Thyroid gland (tissue), 4 donors: Measurements from ENCODE around the gene NUP62CL. TPM values are rescaled to one million over a fixed set of nuclear protein-coding genes. Genes with fewer than 3 reads are reported as not detected.
A peak's percentile ranks its signal among the peaks of the same experiment; 100 is the strongest.

ENCODE experiments used
- DNase-seq, 2 donors: peaks; one replicate each; pipeline ENCODE4 v3.0.0-alpha.2; 2019
- H3K27ac ChIP-seq, 3 donors: fragments of 200-600 bp; sonication (generic); 1 replicate in 2 of 3; 2 replicates in 1 of 3; pipeline ENCODE4 v1.5.1; 2016 to 2019; ENCODE audit warnings: mild to moderate bottlenecking in 1 of 3, moderate library complexity in 1 of 3
- H3K27me3 ChIP-seq: fragments of 200-600 bp; sonication (generic); one replicate; pipeline ENCODE4 v1.5.1; 2019
- H3K36me3 ChIP-seq, 2 donors: fragments of 200-600 bp; sonication (generic); one replicate each; pipeline ENCODE4 v1.5.1; 2016 to 2019
- H3K4me1 ChIP-seq, 2 donors: fragments of 200-600 bp; sonication (generic); one replicate each; pipeline ENCODE4 v1.5.1; 2017 to 2019
- H3K4me3 ChIP-seq, 3 donors: fragments of 200-600 bp; sonication (generic); replicated peaks in 1 of 3; 1 replicate in 2 of 3; 2 replicates in 1 of 3; pipeline ENCODE4 v1.5.1; 2016; ENCODE audit warnings: mild to moderate bottlenecking in 1 of 3
- H3K9me3 ChIP-seq: fragments of 200-600 bp; sonication (generic); one replicate; pipeline ENCODE4 v1.5.1; 2017
- CTCF ChIP-seq, 6 experiments: fragments of 200-600 bp in 3 of 6; fragments of 450-650 bp in 3 of 6; sonication (generic) in 3 of 6; IDR thresholded peaks; one replicate each; pipeline ENCODE4 v1.5.1; 2016 to 2019; ENCODE audit warnings: antibody characterized with exemption in 6 of 6, mild to moderate bottlenecking in 2 of 6, inconsistent platforms in 1 of 6, moderate library complexity in 1 of 6
- POLR2A ChIP-seq, 2 donors: fragments of 450-650 bp; IDR thresholded peaks; one replicate each; pipeline ENCODE4 v1.6.1; 2017; ENCODE audit warnings: antibody characterized with exemption in 2 of 2, mild to moderate bottlenecking in 2 of 2, moderate library complexity in 1 of 2
- WGBS, 2 donors: methylation state at CpG; one replicate each; pipeline ENCODE4 v1.1.5; 2017; 5-methylcytosine and 5-hydroxymethylcytosine counted together
- intact Hi-C: fragments of 100-400 bp; cut with DNase I; formaldehyde crosslinking; loops from one replicate; pipeline ENCODE4 v1.15.1; 2023
- total RNA-seq, 4 donors: library from RNA; depleted of rRNA; stranded (reverse); fragments of >200 nt; gene quantifications; one replicate each; pipeline ENCODE4 v1.2.3, GENCODE V29; 2016

The NUP62CL gene
- total RNA-seq: 10 to 100 TPM; 10.6 to 16.1 (median 15.3) TPM

GRCh38 chrX:107205770-107206696, at the start of gene NUP62CL, which contains the start of gene DNAAF6:
Gene NUP62CL (minus strand): TSS chrX:107206433. CDS start chrX:107175146, 31,287 bp downstream.
Gene DNAAF6 (plus strand): TSS chrX:107206611. CDS start chrX:107212876, 6,265 bp downstream.
- Histone ChIP-seq H3K27me3 (peaks cover 6% of the 10 kb centered on the region), H3K9me3 (no peaks in the 10 kb centered on the region), H3K4me1 (no peaks in the 10 kb centered on the region), H3K4me3 (peak within 1 kb of the TSS in 2 of 3 donors; percentile 37 to 55), H3K27ac (peak within 1 kb of the TSS in 1 of 3 donors; percentile 31), H3K36me3 (no peaks in the 10 kb centered on the region)
- peak in 1 of 2 donors; percentile 46 for TF ChIP-seq POLR2A (IDR thresholded peaks at IDR 0.05)
- no peak for TF ChIP-seq CTCF (IDR thresholded peaks at IDR 0.05)
- DNase-seq: peak; percentile 84 to 86
- intact Hi-C loops: no loop called here
- 0 to 4% methylated on average over 17 to 38 of the region's 66 CpGs for WGBS, 2 donors

GRCh38 chrX:107228486-107228819, 22.2 kb upstream of the NUP62CL start:
- Histone ChIP-seq H3K27ac (peak overlapping the region in 1 of 3 donors; percentile 33), H3K4me3 (no peak overlapping the region), H3K9me3 (no peaks in the 10 kb centered on the region), H3K36me3 (no peaks in the 10 kb centered on the region), H3K4me1 (peaks cover 0 to 4% of the 10 kb centered on the region in 2 donors), H3K27me3 (no peaks in the 10 kb centered on the region)
- WGBS, 2 donors: 96 to 100% methylated on average over 2 of the region's 2 CpGs
- DNase-seq: no peak
- intact Hi-C loops: no loop called here
- TF ChIP-seq CTCF (IDR thresholded peaks at IDR 0.05) (no peak), POLR2A (IDR thresholded peaks at IDR 0.05) (no peak)

GRCh38 chrX:107227780-107228485, 21.7 kb upstream of the NUP62CL start:
- intact Hi-C loops: no loop called here
- H3K36me3 ChIP-seq: no peaks in the 10 kb centered on the region
- peaks cover 0 to 4% of the 10 kb centered on the region in 2 donors for H3K4me1 ChIP-seq
- no peak overlapping the region for H3K27ac ChIP-seq
- no peak for DNase-seq
- no peak overlapping the region for H3K4me3 ChIP-seq
- H3K27me3 ChIP-seq: no peaks in the 10 kb centered on the region
- TF ChIP-seq POLR2A (IDR thresholded peaks at IDR 0.05) (no peak), CTCF (IDR thresholded peaks at IDR 0.05) (no peak)
- WGBS, 2 donors: 92 to 95% methylated on average over 2 of the region's 2 CpGs
- no peaks in the 10 kb centered on the region for H3K9me3 ChIP-seq

- 91 to 94% methylated on average over 1 of the region's 1 CpG for WGBS, 2 donors
- no peaks in the 10 kb centered on the region for H3K9me3 ChIP-seq
- H3K4me3 ChIP-seq: no peak overlapping the region
- intact Hi-C loops: no loop called here
- no peak for DNase-seq
- H3K27me3 ChIP-seq: no peaks in the 10 kb centered on the region
- H3K4me1 ChIP-seq: peaks cover 0 to 4% of the 10 kb centered on the region in 2 donors
- no peaks in the 10 kb centered on the region for H3K36me3 ChIP-seq
- H3K27ac ChIP-seq: no peak overlapping the region
- TF ChIP-seq CTCF (IDR thresholded peaks at IDR 0.05) (no peak), POLR2A (IDR thresholded peaks at IDR 0.05) (no peak)
Observed at GRCh38 chrX:107226757-107227156, 20.5 kb upstream of the NUP62CL start.
